K562 (cell line): ENCODE data around the gene CPLANE2. TPM values are rescaled to one million over a fixed set of nuclear protein-coding genes. Genes with fewer than 3 reads are reported as not detected.

Source experiments
- E2F5 ChIP-seq: sonication (generic); formaldehyde crosslinking; IDR thresholded peaks from 2 replicates; pipeline ENCODE4 v1.8.0; 2022; ENCODE audit warnings: mild to moderate bottlenecking, missing genetic modification reagents
- EHMT2 ChIP-seq: fragments of 450-650 bp; IDR thresholded peaks from 2 replicates; pipeline ENCODE4 v1.6.1; 2018; ENCODE audit warnings: antibody characterized with exemption
- GTF3C2 ChIP-seq: IDR thresholded peaks from 3 replicates; pipeline ENCODE4 v1.6.1; 2011; ENCODE audit warnings: borderline replicate concordance, mild to moderate bottlenecking, moderate library complexity; ENCODE audit not compliant: insufficient read length; ENCODE audit errors: extremely low read depth
- HDAC2 ChIP-seq: fragments of 450-650 bp; IDR thresholded peaks from 2 replicates; pipeline ENCODE4 v1.6.1; 2016; ENCODE audit warnings: mild to moderate bottlenecking
- HDAC3 ChIP-seq: fragments of 450-650 bp; IDR thresholded peaks from 2 replicates; pipeline ENCODE4 v1.6.1; 2018; ENCODE audit warnings: borderline replicate concordance, mild to moderate bottlenecking, moderate library complexity; ENCODE audit not compliant: partially characterized antibody
- HMG20A ChIP-seq: fragments of 450-650 bp; formaldehyde crosslinking; conservative IDR thresholded peaks from 2 replicates; pipeline ENCODE4 v1.4.0; 2020; ENCODE audit warnings: mild to moderate bottlenecking, mixed read lengths
- HMGN3 ChIP-seq: IDR thresholded peaks from 2 replicates; pipeline ENCODE4 v1.6.1; 2011; ENCODE audit warnings: borderline replicate concordance, low read depth, mild to moderate bottlenecking, mixed read lengths, low read length; ENCODE audit not compliant: insufficient read length; ENCODE audit errors: extremely low read depth
- KAT2B ChIP-seq: IDR thresholded peaks from one replicate; pipeline ENCODE4 v1.6.1; 2012; ENCODE audit warnings: low read depth, mild to moderate bottlenecking, control low read depth, inconsistent platforms, low read length, moderate library complexity
- PHB ChIP-seq: fragments of 250-450 bp; sonication (Bioruptor Pico); IDR thresholded peaks from 2 replicates; pipeline ENCODE4 v1.5.0; 2021
- PTBP1 ChIP-seq: fragments of 200-400 bp; formaldehyde crosslinking; IDR thresholded peaks from 2 replicates; pipeline ENCODE4 v1.6.1; 2017; ENCODE audit warnings: low read depth, low read length
- RBFOX2 ChIP-seq: fragments of 200-400 bp; formaldehyde crosslinking; IDR thresholded peaks from 2 replicates; pipeline ENCODE4 v1.6.1; 2017; ENCODE audit warnings: low read depth, mild to moderate bottlenecking, low read length, moderate library complexity
- RBM25 ChIP-seq: fragments of 200-400 bp; formaldehyde crosslinking; IDR thresholded peaks from 2 replicates; pipeline ENCODE4 v1.6.1; 2018; ENCODE audit warnings: low read length, low read depth, moderate library complexity; ENCODE audit not compliant: severe bottlenecking
- RREB1 ChIP-seq: fragments of 250-450 bp; sonication (Bioruptor Pico); IDR thresholded peaks from 2 replicates; pipeline ENCODE4 v1.4.0; 2020
- TAF7 ChIP-seq: fragments of 450-650 bp; IDR thresholded peaks from 2 replicates; pipeline ENCODE4 v1.6.1; 2016; ENCODE audit warnings: missing genetic modification characterization, missing compliant biosample characterization
- ZFP36 ChIP-seq: fragments of 150-350 bp; IDR thresholded peaks from 2 replicates; pipeline ENCODE4 v1.6.1; 2018; ENCODE audit warnings: low read length, low read depth; ENCODE audit not compliant: partially characterized antibody
- ZNF232 ChIP-seq: sonication (generic); formaldehyde crosslinking; IDR thresholded peaks from 2 replicates; pipeline ENCODE4 v1.8.0; 2022; ENCODE audit warnings: mild to moderate bottlenecking, missing genetic modification reagents
- ZNF253 ChIP-seq: fragments of 250-450 bp; sonication (Bioruptor Pico); conservative IDR thresholded peaks from 2 replicates; pipeline ENCODE4 v1.6.1; 2021; ENCODE audit warnings: mild to moderate bottlenecking
- ZNF589 ChIP-seq: fragments of 200-800 bp; sonication (Bioruptor generic); IDR thresholded peaks from 2 replicates; pipeline ENCODE4 v1.6.1; 2016; ENCODE audit warnings: low read depth, missing genetic modification characterization, missing compliant biosample characterization
- ZNF695 ChIP-seq: fragments of 450-650 bp; formaldehyde crosslinking; IDR thresholded peaks from 2 replicates; pipeline ENCODE4 v1.4.0; 2020; ENCODE audit warnings: mild to moderate bottlenecking, moderate library complexity
- ZNF766 ChIP-seq: fragments of 200-800 bp; sonication (Bioruptor generic); conservative IDR thresholded peaks from 2 replicates; pipeline ENCODE4 v1.6.1; 2016; ENCODE audit warnings: missing genetic modification characterization, missing compliant biosample characterization
- polyA plus RNA-seq, 8 experiments: library from polyadenylated mRNA; depleted of rRNA in 4 of 8; stranded (reverse) in 5 of 8; unstranded in 3 of 8; fragments of >200 nt; fragmentation: Nextera tagmentation in 2 of 8; fragmentation: Illumina TruSeq in 1 of 8; extraction: Ambion mirVana in 2 of 8; extraction: Trizol in 1 of 8; gene quantifications; 2 replicates each; pipeline versions ENCODE4 v1.2.1 to v1.2.3, GENCODE V29; 2011 to 2014; ENCODE audit warnings: inconsistent platforms in 1 of 8, missing spikeins in 1 of 8
- total RNA-seq, 7 experiments: library from RNA; depleted of rRNA in 6 of 7; stranded (reverse); fragments of >200 nt in 6 of 7; fragmentation: Illumina TruSeq in 2 of 7; extraction: Trizol in 2 of 7; gene quantifications; 2 replicates each; pipeline versions ENCODE4 v1.2.1 to v1.2.3, GENCODE V29; 2011 to 2021; ENCODE audit warnings: low replicate concordance in 1 of 7

Gene CPLANE2
- total and polyA plus RNA-seq, 9 of the 15 experiments (the other 6 are each of a cell fraction or from before 2014, with no cell fraction given), result 0.17 to 20.9 (median 8.1) TPM

- no peak for TF ChIP-seq ZNF232 (CRISPR knock-in tag)
- no peak for TF ChIP-seq ZNF253 (CRISPR knock-in tag)
- 0 out of 2 replicates have a peak, but pooled peaks have one; percentile 75 for TF ChIP-seq PTBP1
- peak; percentile 91 for TF ChIP-seq RBM25
- TF ChIP-seq ZNF766 (CRISPR knock-in tag), result no peak
- TF ChIP-seq EHMT2, result no peak
- TF ChIP-seq RBFOX2, result no peak
- no peak for TF ChIP-seq ZNF695 (CRISPR knock-in tag)
- TF ChIP-seq HMGN3, result no peak
- no peak for TF ChIP-seq PHB (CRISPR knock-in tag)
- TF ChIP-seq GTF3C2, result peak; percentile 33
- TF ChIP-seq HDAC3, result no peak
- no peak for TF ChIP-seq TAF7 (tag)
- no peak for TF ChIP-seq E2F5 (CRISPR knock-in tag)
- no peak for TF ChIP-seq RREB1 (CRISPR knock-in tag)
- peak; percentile 99 for TF ChIP-seq ZFP36
- TF ChIP-seq HDAC2, result peak; percentile 67; the same call in 1 of the 2 replicates
- no peak for TF ChIP-seq HMG20A
- no peak for TF ChIP-seq KAT2B
- TF ChIP-seq ZNF589 (CRISPR knock-in tag), result no peak
- TF ChIP-seq, all 486 proteins: peak for 9
Observed at GRCh38 chr1:16210581-16210980, 26.4 kb downstream of the CPLANE2 start (continued).
